A549 (cell line): ENCODE data around the gene MADD. TPM values are rescaled to one million over a fixed set of nuclear protein-coding genes. Genes with fewer than 3 reads are reported as not detected.

Experiments
- ATAC-seq, 2 experiments: fragments of 200-7000 bp in 1 of 2; fragments of >200 bp in 1 of 2; cut with Nextera tagmentation in 1 of 2; cut with Tn5 transposase in 1 of 2; 3 replicates each; pipeline versions ENCODE4 v1.8.0 to v1.9.1; 2018 to 2020; ENCODE audit warnings: mild to moderate bottlenecking in 1 of 2, moderate library complexity in 1 of 2
- CTCF ChIA-PET: fragments of 300-600 bp; sonication (Branson Sonifier 250); formaldehyde crosslinking; extraction: SDS; loops from one replicate; lab custom pipeline; 2021; ENCODE audit warnings: antibody characterized with exemption, inconsistent platforms; lab: Yijun Ruan, JAX
- POLR2A ChIA-PET: fragments of 350-600 bp; formaldehyde crosslinking; extraction: SDS; loops from one replicate; lab custom pipeline; 2021; ENCODE audit warnings: antibody characterized with exemption, inconsistent platforms; lab: Yijun Ruan, JAX
- DNase-seq, 2 experiments: peaks; one replicate each; pipeline versions ENCODE4 v3.0.0 to v3.0.0-alpha.2; 2011 to 2016; ENCODE audit warnings: low read depth in 1 of 2, low spot score in 1 of 2
- FAIRE-seq: peaks from 2 replicates; lab custom pipeline; 2011; peaks lifted over from hg19 to GRCh38; lab: Jason Lieb, UNC
- H3K27ac ChIP-seq, 2 experiments: fragments of >200 bp; sonication (Bioruptor Twin); formaldehyde crosslinking; 3 replicates each; pipeline ENCODE4 v1.5.1; 2016 to 2017
- H3K4me1 ChIP-seq: fragments of >200 bp; sonication (Bioruptor Twin); formaldehyde crosslinking; 3 replicates; pipeline ENCODE4 v1.6.1; 2016
- H3K4me2 ChIP-seq: fragments of >200 bp; sonication (Bioruptor Twin); formaldehyde crosslinking; 3 replicates; pipeline ENCODE4 v1.6.1; 2016
- H3K4me3 ChIP-seq: fragments of >200 bp; sonication (Bioruptor Twin); formaldehyde crosslinking; 3 replicates; pipeline ENCODE4 v1.5.1; 2016
- H3K9me3 ChIP-seq: fragments of >200 bp; sonication (Bioruptor Twin); formaldehyde crosslinking; 3 replicates; pipeline ENCODE4 v1.6.1; 2016
- BCL3 ChIP-seq: fragments of >200 bp; sonication (Bioruptor Twin); formaldehyde crosslinking; IDR thresholded peaks from 3 replicates; pipeline ENCODE4 v1.6.1; 2016
- BHLHE40 ChIP-seq: IDR thresholded peaks from 2 replicates; pipeline ENCODE4 v1.6.1; 2012; ENCODE audit warnings: low read depth, low read length, inconsistent platforms
- CBX8 ChIP-seq: fragments of 200-600 bp; sonication (generic); IDR thresholded peaks from 2 replicates; pipeline ENCODE4 v1.6.1; 2016
- CEBPB ChIP-seq, 2 experiments: fragments of >200 bp in 1 of 2; sonication (Bioruptor Twin) in 1 of 2; formaldehyde crosslinking in 1 of 2; IDR thresholded peaks; 2 replicates each; pipeline ENCODE4 v1.6.1; 2012 to 2016
- CHD2 ChIP-seq: fragments of 150-350 bp; IDR thresholded peaks from 2 replicates; pipeline ENCODE4 v1.6.1; 2014; ENCODE audit warnings: low read length; ENCODE audit not compliant: partially characterized antibody
- CTCF ChIP-seq: fragments of >200 bp; sonication (Bioruptor Twin); formaldehyde crosslinking; IDR thresholded peaks from 3 replicates; pipeline ENCODE4 v1.5.1; 2016
- E2F6 ChIP-seq: IDR thresholded peaks from 2 replicates; pipeline ENCODE4 v1.6.1; 2012; ENCODE audit warnings: low read depth, borderline replicate concordance
- EHF ChIP-seq: fragments of 250-450 bp; sonication (Bioruptor Pico); IDR thresholded peaks from 2 replicates; pipeline ENCODE4 v1.5.0; 2020; ENCODE audit warnings: mild to moderate bottlenecking
- ESRRA ChIP-seq: fragments of 150-350 bp; IDR thresholded peaks from 2 replicates; pipeline ENCODE4 v1.6.1; 2014; ENCODE audit warnings: mild to moderate bottlenecking, low read length, borderline replicate concordance
- FOSB ChIP-seq: fragments of 250-450 bp; sonication (Bioruptor Pico); IDR thresholded peaks from 2 replicates; pipeline ENCODE4 v1.5.0; 2020; ENCODE audit warnings: mild to moderate bottlenecking, moderate library complexity
- GATA3 ChIP-seq: IDR thresholded peaks from 2 replicates; pipeline ENCODE4 v1.6.1; 2012; ENCODE audit warnings: borderline replicate concordance
- HES2 ChIP-seq: fragments of >200 bp; sonication (Bioruptor Twin); formaldehyde crosslinking; IDR thresholded peaks from 2 replicates; pipeline ENCODE4 v1.6.1; 2016
- HOXA7 ChIP-seq: fragments of 250-450 bp; sonication (Bioruptor Pico); IDR thresholded peaks from 2 replicates; pipeline ENCODE4 v1.5.0; 2020; ENCODE audit warnings: mild to moderate bottlenecking, moderate library complexity
- HOXB5 ChIP-seq: fragments of 250-450 bp; sonication (Bioruptor Pico); IDR thresholded peaks from 2 replicates; pipeline ENCODE4 v1.5.0; 2020; ENCODE audit warnings: mild to moderate bottlenecking, moderate library complexity
- KDM5A ChIP-seq: fragments of 200-600 bp; sonication (generic); IDR thresholded peaks from 2 replicates; pipeline ENCODE4 v1.6.1; 2016; ENCODE audit warnings: antibody characterized with exemption, mild to moderate bottlenecking
- MAZ ChIP-seq: fragments of 150-350 bp; IDR thresholded peaks from 2 replicates; pipeline ENCODE4 v1.6.1; 2014; ENCODE audit warnings: antibody characterized with exemption, low read depth, low read length, borderline replicate concordance
- NFE2L2 ChIP-seq: fragments of 150-350 bp; conservative IDR thresholded peaks from 2 replicates; pipeline ENCODE4 v1.6.1; 2014; ENCODE audit warnings: low read length
- PHF8 ChIP-seq: fragments of 200-600 bp; sonication (generic); IDR thresholded peaks from 2 replicates; pipeline ENCODE4 v1.6.1; 2016; ENCODE audit warnings: low read depth, mild to moderate bottlenecking, antibody characterized with exemption, moderate library complexity, borderline replicate concordance
- POLR2A ChIP-seq: IDR thresholded peaks from 2 replicates; pipeline ENCODE4 v1.6.1; 2012; ENCODE audit warnings: mild to moderate bottlenecking, low read length
- POLR2AphosphoS2 ChIP-seq: conservative IDR thresholded peaks from 2 replicates; pipeline ENCODE4 v1.6.1; 2012; ENCODE audit warnings: low read length, improper control_type of control experiment, inconsistent platforms
- RCOR1 ChIP-seq: fragments of 150-350 bp; IDR thresholded peaks from 2 replicates; pipeline ENCODE4 v1.6.1; 2014; ENCODE audit warnings: antibody characterized with exemption, low read length, low read depth
- RFX5 ChIP-seq: fragments of 450-650 bp; IDR thresholded peaks from 2 replicates; pipeline ENCODE4 v1.7.1; 2014; ENCODE audit warnings: antibody characterized with exemption, mild to moderate bottlenecking, moderate library complexity
- RNF2 ChIP-seq: fragments of 200-600 bp; sonication (generic); IDR thresholded peaks from 2 replicates; pipeline ENCODE4 v1.6.1; 2016; ENCODE audit warnings: low read depth, mild to moderate bottlenecking, antibody characterized with exemption, moderate library complexity, borderline replicate concordance
- ZC3H11A ChIP-seq: fragments of 450-650 bp; IDR thresholded peaks from 2 replicates; pipeline ENCODE4 v1.6.1; 2014; ENCODE audit warnings: antibody characterized with exemption, mild to moderate bottlenecking
- ZFP36 ChIP-seq: fragments of 450-650 bp; IDR thresholded peaks from 2 replicates; pipeline ENCODE4 v1.6.1; 2014; ENCODE audit warnings: borderline replicate concordance; ENCODE audit not compliant: partially characterized antibody
- WGBS: methylation state at CpG from one replicate; pipeline ENCODE4 v1.1.6; 2017; ENCODE audit errors: missing lambda C conversion rate; 5-methylcytosine and 5-hydroxymethylcytosine counted together
- polyA plus RNA-seq, 4 experiments: library from polyadenylated mRNA; depleted of rRNA in 3 of 4; stranded (reverse); fragments of >200 nt; fragmentation: RNase III in 1 of 4; extraction: RNeasy Plus Mini Kit Qiagen cat#74134 plus additional on column Dnase treatment in 1 of 4; gene quantifications; 2 replicates in 3 of 4; 3 replicates in 1 of 4; pipeline ENCODE4 v1.2.3, GENCODE V29; 2011 to 2017

MADD gene
- polyA plus RNA-seq, 2 of the 4 experiments (the other 2 are of a cell fraction), result 16.7 to 25.2 TPM

- ChIA-PET POLR2A (no interaction called here), CTCF (interaction anchor here (0.6 to 2.9 kb wide), 7 partner anchors 20 to 101 kb away, joined by 3 to 14 read pairs (median 5); partner anchors contain the start of gene PACSIN3)
These were observed 16.3 kb upstream of the MADD start for GRCh38 chr11:47253660-47254059.

GRCh38 chr11:47254386-47254785, 15.5 kb upstream of the MADD start:
- DNase-seq (no peak), FAIRE-seq (no peak), ATAC-seq (no peak)
- CTCF ChIA-PET, result interaction anchor here (0.6 to 2.9 kb wide), 9 partner anchors 10 to 101 kb away, joined by 3 to 14 read pairs (median 4); partner anchors contain the start of gene PACSIN3
- peak overlapping the region; percentile 23; the same call in 2 of the 3 replicates for H3K4me2 ChIP-seq
- no peak overlapping the region for H3K4me3 ChIP-seq
- no peaks in the 10 kb centered on the region for H3K9me3 ChIP-seq
- H3K27ac ChIP-seq, result peak overlapping the region in 1 of 2 experiments; percentile 73; a peak in 3 of 6 replicates
- no peak for TF ChIP-seq CBX8
- TF ChIP-seq ZFP36, result no peak
- TF ChIP-seq BCL3, result no peak
- peaks cover 49% of the 10 kb centered on the region for H3K4me1 ChIP-seq
- 86% methylated on average over 3 of the region's 3 CpGs for WGBS
- POLR2A ChIA-PET, result interaction anchor here (0.7 kb wide), 1 partner anchor 75 kb away, joined by 3 read pairs; no protein-coding TSS in a partner anchor

More at GRCh38 chr11:47253660-47254059, 16.3 kb upstream of the MADD start:
- WGBS, result 77% methylated on average over 2 of the region's 2 CpGs
- TF ChIP-seq CHD2 (no peak), KDM5A (no peak), GATA3 (no peak), POLR2AphosphoS2 (no peak)
- TF ChIP-seq, all 56 proteins: peak for 0
- ATAC-seq (no peak), FAIRE-seq (no peak), DNase-seq (no peak)
- Histone ChIP-seq H3K4me2 (no peak overlapping the region), H3K4me1 (peaks cover 43% of the 10 kb centered on the region), H3K4me3 (no peak overlapping the region), H3K27ac (peak overlapping the region in 1 of 2 experiments; percentile 73; a peak in 1 of 6 replicates), H3K9me3 (no peaks in the 10 kb centered on the region)

GRCh38 chr11:47256374-47256773, 13.6 kb upstream of the MADD start:
- no peak for DNase-seq
- Histone ChIP-seq H3K27ac (no peak overlapping the region; a peak in 1 of 6 replicates), H3K4me3 (no peak overlapping the region), H3K4me1 (peaks cover 52% of the 10 kb centered on the region), H3K4me2 (no peak overlapping the region), H3K9me3 (no peaks in the 10 kb centered on the region)
- FAIRE-seq, result no peak
- ATAC-seq, result no peak
- CTCF ChIA-PET, result interaction anchor here (1.4 to 10.8 kb wide), 6 partner anchors 12 to 98 kb away, joined by 3 to 173 read pairs (median 40); partner anchors contain the start of genes ARFGAP2, MYBPC3 and PACSIN3
- POLR2A ChIA-PET, result interaction anchor here (3.5 kb wide), 1 partner anchor 14 kb away, joined by 18 read pairs; no protein-coding TSS in a partner anchor
- TF ChIP-seq CHD2 (no peak), ZC3H11A (no peak), CEBPB (IDR thresholded peaks at IDR 0.05) (no peak), MAZ (no peak)
- WGBS, result 92% methylated on average over 6 of the region's 6 CpGs

GRCh38 chr11:47257177-47257516, 12.8 kb upstream of the MADD start:
- no peak for TF ChIP-seq EHF (CRISPR knock-in tag)
- no peak for TF ChIP-seq ZC3H11A
- no peak for TF ChIP-seq KDM5A
- TF ChIP-seq PHF8, result no peak
- no peak for TF ChIP-seq HOXB5 (CRISPR knock-in tag)
- TF ChIP-seq E2F6, result no peak
- no peak for TF ChIP-seq CTCF
- TF ChIP-seq RFX5, result no peak
- TF ChIP-seq BHLHE40, result no peak
- TF ChIP-seq BCL3, result no peak
- no peak for TF ChIP-seq HOXA7 (CRISPR knock-in tag)
- TF ChIP-seq RNF2, result no peak
- TF ChIP-seq FOSB, result no peak
- TF ChIP-seq RCOR1, result no peak
- TF ChIP-seq NFE2L2, result no peak
- no peak for TF ChIP-seq ESRRA
- TF ChIP-seq HES2, result no peak
- no peak for TF ChIP-seq POLR2A
- H3K4me2 ChIP-seq, result peak overlapping the region; percentile 76
- DNase-seq (no peak), FAIRE-seq (no peak), ATAC-seq (peak; percentile 13 to 15; a peak in 3 of 6 replicates)
- H3K27ac ChIP-seq, result peak overlapping the region; percentile 68 to 91
- no peaks in the 10 kb centered on the region for H3K9me3 ChIP-seq
- CTCF ChIA-PET, result interaction anchor here (1.0 to 10.8 kb wide), 13 partner anchors 11 to 100 kb away, joined by 3 to 173 read pairs (median 21); partner anchors contain the start of genes ACP2, ARFGAP2, MYBPC3 and PACSIN3
- H3K4me3 ChIP-seq, result peak overlapping the region; percentile 32; the same call in 2 of the 3 replicates
- POLR2A ChIA-PET, result interaction anchor here (0.6 to 3.5 kb wide), 3 partner anchors 9 to 248 kb away, joined by 9 to 18 read pairs (median 10); partner anchors contain the start of gene ACP2
- peaks cover 52% of the 10 kb centered on the region for H3K4me1 ChIP-seq
- 65% methylated on average over 2 of the region's 2 CpGs for WGBS
